ENCODE results near the gene NMUR1.

DNA sequence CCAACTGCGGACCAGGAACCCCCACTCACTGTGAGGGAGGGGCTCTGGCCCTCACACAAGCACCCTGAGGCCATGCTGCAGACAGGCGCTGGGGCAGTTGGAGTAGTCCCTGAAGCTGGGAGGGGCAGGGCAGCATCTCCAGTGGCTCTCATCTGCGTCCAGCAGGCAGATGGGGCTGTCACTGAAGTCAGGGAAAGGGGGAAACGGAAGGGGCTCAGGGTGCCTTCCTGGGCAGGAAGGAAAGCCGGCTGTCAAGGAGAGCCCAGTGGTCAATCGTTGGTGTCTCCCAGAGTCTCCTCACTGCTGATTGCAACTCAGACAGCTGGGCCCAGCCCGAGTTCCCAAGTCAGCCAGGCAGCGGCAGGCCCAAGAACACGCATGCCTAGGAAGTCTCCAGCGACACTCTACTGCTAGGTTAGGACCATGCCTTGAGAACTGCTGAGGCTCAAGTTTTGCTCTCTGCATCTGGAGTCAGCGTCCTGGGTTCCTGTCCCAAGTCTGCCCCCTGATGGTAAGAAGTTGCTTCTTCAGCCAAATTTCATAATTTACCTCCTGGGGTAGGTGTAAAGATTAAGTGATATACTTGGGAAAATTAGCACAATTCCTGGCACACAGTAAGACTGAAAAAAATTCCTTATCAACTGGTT is 27.4 kb upstream of the NMUR1 start:
- TF ChIP-seq CREB1 (CRISPR knock-in tag; IDR thresholded peaks at IDR 0.05; ENCODE audit: low read depth): no peak
- TF ChIP-seq, protein P1, sequence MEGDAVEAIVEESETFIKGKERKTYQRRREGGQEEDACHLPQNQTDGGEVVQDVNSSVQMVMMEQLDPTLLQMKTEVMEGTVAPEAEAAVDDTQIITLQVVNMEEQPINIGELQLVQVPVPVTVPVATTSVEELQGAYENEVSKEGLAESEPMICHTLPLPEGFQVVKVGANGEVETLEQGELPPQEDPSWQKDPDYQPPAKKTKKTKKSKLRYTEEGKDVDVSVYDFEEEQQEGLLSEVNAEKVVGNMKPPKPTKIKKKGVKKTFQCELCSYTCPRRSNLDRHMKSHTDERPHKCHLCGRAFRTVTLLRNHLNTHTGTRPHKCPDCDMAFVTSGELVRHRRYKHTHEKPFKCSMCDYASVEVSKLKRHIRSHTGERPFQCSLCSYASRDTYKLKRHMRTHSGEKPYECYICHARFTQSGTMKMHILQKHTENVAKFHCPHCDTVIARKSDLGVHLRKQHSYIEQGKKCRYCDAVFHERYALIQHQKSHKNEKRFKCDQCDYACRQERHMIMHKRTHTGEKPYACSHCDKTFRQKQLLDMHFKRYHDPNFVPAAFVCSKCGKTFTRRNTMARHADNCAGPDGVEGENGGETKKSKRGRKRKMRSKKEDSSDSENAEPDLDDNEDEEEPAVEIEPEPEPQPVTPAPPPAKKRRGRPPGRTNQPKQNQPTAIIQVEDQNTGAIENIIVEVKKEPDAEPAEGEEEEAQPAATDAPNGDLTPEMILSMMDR (conservative IDR thresholded peaks at IDR 0.05; ENCODE audit: low read depth in 2 of 2): peak; percentile 74 to 88
- no peak for TF ChIP-seq POLR2AphosphoS5 (IDR thresholded peaks at IDR 0.05; ENCODE audit: low read depth)
- TF ChIP-seq EZH2phosphoT487 (IDR thresholded peaks at IDR 0.05; ENCODE audit: unreplicated experiment): no peak
